Measurements from ENCODE around the gene PBOV1.
"Not testable (repeated sequence)": the region's sequence is repeated elsewhere in the genome, so short reads cannot be mapped to it uniquely, and the experiment has no call there.

PBOV1 gene

GRCh38 chr6:138237463-138237862 is 19.2 kb upstream of the PBOV1 start:
- DNase-seq (ENCODE audit: low read depth) = no peak

- DNase-seq (ENCODE audit: low read depth) = no peak
These were observed 17.4 kb upstream of the PBOV1 start for GRCh38 chr6:138235693-138236092.

- no peak for DNase-seq (ENCODE audit: low read depth)
These were observed 16.9 kb upstream of the PBOV1 start for GRCh38 chr6:138235205-138235604.

- DNase-seq (ENCODE audit: low read depth) = no peak
These were observed 16.1 kb upstream of the PBOV1 start for GRCh38 chr6:138234363-138234762.

GRCh38 chr6:138231381-138231886 is 13.1 kb upstream of the PBOV1 start:
- no peak for DNase-seq (ENCODE audit: low read depth)

- no peak for DNase-seq (ENCODE audit: low read depth)
These were observed 12.6 kb upstream of the PBOV1 start for GRCh38 chr6:138230759-138231380.

- no peak for DNase-seq (ENCODE audit: low read depth)
These were observed 11.9 kb upstream of the PBOV1 start for GRCh38 chr6:138230221-138230620.

GRCh38 chr6:138229663-138230179 is 11.4 kb upstream of the PBOV1 start:
- no peak for DNase-seq (ENCODE audit: low read depth)

- no peak for DNase-seq (ENCODE audit: low read depth)
These were observed 10.8 kb upstream of the PBOV1 start for GRCh38 chr6:138229072-138229471.

GRCh38 chr6:138227316-138227781 is 9.1 kb upstream of the PBOV1 start:
- no peak for DNase-seq (ENCODE audit: low read depth)

GRCh38 chr6:138226700-138227315 is 8.5 kb upstream of the PBOV1 start:
- no peak for DNase-seq (ENCODE audit: low read depth)

- DNase-seq (ENCODE audit: low read depth) = no peak
These were observed 7.7 kb upstream of the PBOV1 start for GRCh38 chr6:138225953-138226352.

- DNase-seq (ENCODE audit: low read depth) = no peak
These were observed 4.7 kb upstream of the PBOV1 start for GRCh38 chr6:138222901-138223546.

GRCh38 chr6:138219901-138220300 is 1.6 kb upstream of the PBOV1 start:
- DNase-seq (ENCODE audit: low read depth) = no peak

GRCh38 chr6:138219398-138219797 is 1.1 kb upstream of the PBOV1 start:
- no peak for DNase-seq (ENCODE audit: low read depth)

GRCh38 chr6:138215093-138215782 is 3.1 kb downstream of the PBOV1 start:
- DNase-seq (ENCODE audit: low read depth) = no peak

- not testable (repeated sequence) for DNase-seq (ENCODE audit: low read depth)
These were observed 5.8 kb downstream of the PBOV1 start for GRCh38 chr6:138212530-138212929.

- DNase-seq (ENCODE audit: low read depth) = no peak
These were observed 6.7 kb downstream of the PBOV1 start for GRCh38 chr6:138211601-138212000.

GRCh38 chr6:138211048-138211581 is 7.2 kb downstream of the PBOV1 start:
- DNase-seq (ENCODE audit: low read depth) = no peak

- DNase-seq (ENCODE audit: low read depth) = no peak
These were observed 11.4 kb downstream of the PBOV1 start for GRCh38 chr6:138206862-138207261.

GRCh38 chr6:138205437-138206094 is 12.7 kb downstream of the PBOV1 start:
- DNase-seq (ENCODE audit: low read depth) = no peak

Measured in stromal cell of bone marrow (primary cell).